Common myeloid progenitor, CD34-positive (primary cell): ENCODE measurements around the gene ENDOU.

Experiments
- CTCF ChIA-PET: fragments of 350-600 bp; sonication (Branson Sonifier 250); formaldehyde crosslinking; loops from one replicate; lab custom pipeline; 2021; ENCODE audit warnings: antibody characterized with exemption; lab: Charles Lee
- POLR2A ChIA-PET: fragments of 350-600 bp; sonication (Branson Sonifier 250); formaldehyde crosslinking; loops from one replicate; lab custom pipeline; 2021; ENCODE audit warnings: antibody characterized with exemption; lab: Charles Lee
- DNase-seq, 3 donors: peaks; one replicate each; pipeline versions ENCODE4 v3.0.0 to v3.0.0-alpha.2; 2013
- H3K27ac ChIP-seq, 2 experiments: 1 replicate in 1 of 2; 2 replicates in 1 of 2; pipeline ENCODE4 v1.7.0; 2013; ENCODE audit warnings: inconsistent platforms in 2 of 2, low read length in 2 of 2, mild to moderate bottlenecking in 2 of 2, low read depth in 1 of 2, moderate library complexity in 1 of 2; ENCODE audit not compliant: severe bottlenecking in 2 of 2, insufficient read depth in 1 of 2, poor library complexity in 1 of 2
- H3K27me3 ChIP-seq, 5 experiments: replicated peaks in 2 of 5; 1 replicate in 3 of 5; 2 replicates in 2 of 5; pipeline versions ENCODE4 v1.6.1 to v1.7.0; 2013; ENCODE audit warnings: low read length in 4 of 5, mild to moderate bottlenecking in 2 of 5, moderate library complexity in 2 of 5, inconsistent platforms in 1 of 5; ENCODE audit not compliant: insufficient read depth in 5 of 5, control insufficient read depth in 4 of 5
- H3K36me3 ChIP-seq, 4 experiments: 1 replicate in 2 of 4; 2 replicates in 2 of 4; pipeline versions ENCODE4 v1.6.1 to v1.7.0; 2013; ENCODE audit warnings: low read length in 3 of 4, control low read depth in 1 of 4, mild to moderate bottlenecking in 1 of 4; ENCODE audit not compliant: control insufficient read depth in 4 of 4, insufficient read depth in 4 of 4
- H3K4me1 ChIP-seq, 4 experiments: 1 replicate in 3 of 4; 2 replicates in 1 of 4; pipeline versions ENCODE4 v1.6.1 to v1.7.1; 2013; ENCODE audit warnings: low read length in 3 of 4, mild to moderate bottlenecking in 3 of 4, control low read depth in 1 of 4, inconsistent platforms in 1 of 4, moderate library complexity in 1 of 4; ENCODE audit not compliant: control insufficient read depth in 4 of 4, insufficient read depth in 4 of 4; ENCODE audit errors: control extremely low read depth in 1 of 4
- H3K4me3 ChIP-seq, 7 experiments: 1 replicate in 4 of 7; 2 replicates in 3 of 7; pipeline versions ENCODE4 v1.5.1 to v1.7.0; 2013; ENCODE audit warnings: mild to moderate bottlenecking in 7 of 7, low read length in 6 of 7, moderate library complexity in 6 of 7, inconsistent platforms in 2 of 7, low read depth in 2 of 7, control low read depth in 1 of 7; ENCODE audit not compliant: insufficient read depth in 4 of 7, control insufficient read depth in 1 of 7; ENCODE audit errors: extremely low read depth in 1 of 7
- H3K9me3 ChIP-seq, 5 experiments: 1 replicate in 4 of 5; 2 replicates in 1 of 5; pipeline versions ENCODE4 v1.6.1 to v1.7.1; 2013; ENCODE audit warnings: low read length in 4 of 5, mild to moderate bottlenecking in 2 of 5, inconsistent platforms in 1 of 5, low read depth in 1 of 5, moderate library complexity in 1 of 5; ENCODE audit not compliant: control insufficient read depth in 4 of 5, insufficient read depth in 2 of 5; ENCODE audit errors: control extremely low read depth in 1 of 5
- WGBS: methylation state at CpG from one replicate; pipeline ENCODE4 v1.1.5; 2013; ENCODE audit not compliant: insufficient coverage; 5-methylcytosine and 5-hydroxymethylcytosine counted together

Gene ENDOU

DNA sequence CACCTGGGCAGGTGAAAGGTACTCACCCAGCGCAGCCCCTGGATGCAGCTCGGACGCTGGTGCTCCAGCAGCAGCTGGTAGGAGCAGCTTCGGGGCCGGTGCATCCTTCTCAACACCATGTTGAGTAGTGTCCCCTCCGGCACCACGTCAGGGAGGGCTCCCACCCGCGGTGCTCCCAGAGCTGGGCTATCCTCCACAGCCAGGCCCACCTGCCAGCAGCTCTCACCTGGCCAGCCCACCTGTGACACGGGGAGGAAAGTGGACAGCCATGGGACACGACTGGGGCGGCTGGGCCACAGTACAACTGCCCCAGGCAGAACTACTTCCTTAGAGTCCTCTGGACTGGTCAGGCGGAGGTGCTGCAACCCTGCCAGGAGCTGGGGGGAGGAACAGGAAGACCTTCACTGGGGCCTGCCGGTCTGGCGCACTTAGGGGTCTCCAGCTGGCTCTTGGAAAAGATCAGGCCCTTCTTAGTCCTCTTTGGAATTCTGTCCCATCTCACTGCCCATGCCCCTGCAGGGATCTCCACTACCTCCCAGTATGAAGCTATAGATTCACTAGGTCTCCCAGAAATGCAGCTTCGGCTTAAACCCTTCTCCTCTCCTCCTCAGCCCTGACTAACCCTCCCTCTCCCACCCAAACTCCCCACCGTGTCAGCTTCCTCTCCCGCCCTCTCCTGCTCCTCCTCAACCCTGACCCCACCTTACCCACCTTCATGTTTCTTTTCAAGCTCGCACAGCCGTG is 32.7 kb upstream of the ENDOU start:
- peak in 2 of 3 donors; percentile 48 to 58 for DNase-seq
- 17% methylated on average over 17 of the region's 20 CpGs for WGBS
- H3K4me1 ChIP-seq: peaks cover 0 to 52% (median 37%) of the 10 kb centered on the region in 4 experiments
- H3K36me3 ChIP-seq: peaks cover 0 to 9% (median 0%) of the 10 kb centered on the region in 4 experiments
- H3K27me3 ChIP-seq: no peaks in the 10 kb centered on the region
- POLR2A ChIA-PET: interaction anchor here (0.6 to 1.8 kb wide), 6 partner anchors 9 to 455 kb away, joined by 3 to 6 read pairs (median 4); partner anchors contain the start of gene SLC48A1
- peak overlapping the region in 1 of 2 experiments; percentile 84 for H3K27ac ChIP-seq
- H3K4me3 ChIP-seq: peak overlapping the region; percentile 25 to 90 (median 69)
- CTCF ChIA-PET: interaction anchor here (0.8 to 35.4 kb wide), 15 partner anchors 14 to 106 kb away, joined by 3 to 1109 read pairs (median 6); partner anchors contain the start of gene SLC48A1
- no peaks in the 10 kb centered on the region for H3K9me3 ChIP-seq

DNA sequence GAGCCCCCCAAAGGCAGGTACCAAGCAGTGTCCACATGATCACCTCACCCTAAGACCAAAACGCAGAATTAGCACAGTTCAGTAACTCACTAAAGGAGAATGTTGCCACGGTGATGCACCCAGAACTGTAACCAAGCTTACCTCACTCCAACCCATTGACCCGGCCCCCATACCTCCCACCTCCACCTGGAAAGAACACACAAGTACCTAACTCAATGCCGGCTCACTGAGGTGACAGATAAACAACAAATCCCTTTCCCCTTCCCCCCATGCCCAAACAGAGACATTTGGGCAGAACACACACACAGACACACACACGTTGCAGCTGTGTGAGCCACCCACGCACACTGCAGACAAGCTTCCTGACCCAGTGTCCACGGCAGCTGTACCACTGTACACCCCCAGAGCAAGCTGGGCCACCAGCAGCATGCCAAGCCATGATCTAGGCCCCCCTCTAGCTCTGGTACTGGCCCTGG is 32.1 kb upstream of the ENDOU start:
- no peaks in the 10 kb centered on the region for H3K27me3 ChIP-seq
- peak overlapping the region in 5 of 7 experiments; percentile 52 to 90 (median 77) for H3K4me3 ChIP-seq
- DNase-seq: no peak
- H3K36me3 ChIP-seq: peaks cover 0 to 9% (median 0%) of the 10 kb centered on the region in 4 experiments
- WGBS: 38% methylated on average over 5 of the region's 7 CpGs
- ChIA-PET POLR2A (interaction anchor here (0.6 to 1.8 kb wide), 3 partner anchors 18 to 455 kb away, joined by 3 to 6 read pairs (median 4); no protein-coding TSS in a partner anchor), CTCF (interaction anchor here (0.8 to 35.4 kb wide), 10 partner anchors 13 to 83 kb away, joined by 3 to 1109 read pairs (median 9); partner anchors contain the start of gene SLC48A1)
- H3K4me1 ChIP-seq: peaks cover 0 to 52% (median 37%) of the 10 kb centered on the region in 4 experiments
- H3K9me3 ChIP-seq: no peaks in the 10 kb centered on the region
- H3K27ac ChIP-seq: no peak overlapping the region

DNA sequence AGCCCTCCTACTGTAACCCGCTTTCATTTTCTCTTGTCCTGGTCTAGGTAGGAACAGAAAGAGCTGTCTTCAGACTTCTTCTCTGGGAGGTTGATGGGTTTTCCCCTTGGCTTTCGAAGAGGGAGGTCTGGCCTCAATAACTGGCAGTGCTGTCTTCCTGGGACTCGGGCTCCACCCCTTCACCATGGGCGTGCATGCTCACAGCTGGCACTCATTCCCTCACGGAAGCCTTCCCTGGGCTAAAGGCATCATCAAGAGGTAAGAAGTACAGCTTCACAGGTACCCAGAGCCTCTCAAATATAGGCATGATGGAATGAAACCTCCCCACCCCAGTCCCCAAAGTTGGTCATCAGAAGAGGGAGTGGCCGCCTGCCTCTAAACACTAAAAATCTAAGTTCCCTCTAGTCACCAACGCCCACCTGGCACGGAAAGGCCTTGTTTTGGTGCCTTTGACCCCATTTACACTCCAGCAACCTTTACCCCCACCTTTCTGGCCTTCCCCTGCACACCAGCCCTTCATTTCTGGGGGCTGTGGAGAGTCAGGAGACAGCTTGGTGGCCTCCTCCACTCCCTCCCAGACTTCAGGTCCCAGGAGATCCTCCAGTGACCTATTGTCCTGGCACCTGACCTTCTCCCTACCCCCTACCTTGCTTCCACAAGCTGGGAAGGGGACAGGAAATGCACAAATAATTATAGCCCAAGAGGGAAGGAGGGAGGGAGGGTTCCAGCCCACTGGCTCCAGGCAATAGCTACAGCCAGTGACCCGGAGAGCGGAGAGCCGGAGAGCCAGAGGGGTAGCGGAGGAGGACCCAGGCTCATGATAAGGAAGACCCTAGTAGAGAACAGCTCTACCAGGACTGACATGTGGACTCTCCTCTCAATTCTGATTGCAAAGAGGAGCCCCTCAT is 30.6 kb upstream of the ENDOU start:
- no peak for DNase-seq

DNA sequence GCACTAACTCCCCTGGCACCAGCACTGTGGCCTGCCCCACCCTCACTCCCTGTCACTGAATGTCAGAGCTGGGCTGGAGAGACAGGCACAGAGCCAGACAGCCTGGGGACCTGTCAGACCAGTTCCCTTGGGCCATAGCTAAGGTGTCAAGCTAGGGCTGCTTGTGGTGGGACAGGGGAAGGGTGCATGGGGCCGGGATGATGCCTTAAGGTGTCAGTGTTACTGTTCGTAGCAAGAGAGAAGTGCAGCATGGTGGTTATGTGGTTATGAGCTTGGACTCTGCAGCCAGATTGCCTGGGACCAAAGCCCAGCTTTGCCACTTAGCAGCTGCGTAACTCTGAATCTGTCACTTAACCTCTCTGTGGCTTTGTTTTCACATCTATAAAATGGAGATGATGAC is 29.6 kb upstream of the ENDOU start:
- DNase-seq: no peak
- Histone ChIP-seq H3K4me3 (no peak overlapping the region), H3K27me3 (no peaks in the 10 kb centered on the region), H3K36me3 (peaks cover 0 to 26% (median 0%) of the 10 kb centered on the region in 4 experiments), H3K9me3 (no peaks in the 10 kb centered on the region), H3K4me1 (peaks cover 0 to 45% (median 36%) of the 10 kb centered on the region in 4 experiments), H3K27ac (no peak overlapping the region)
- POLR2A ChIA-PET: no interaction called here
- WGBS: no CpG with 5 or more reads among the region's 3 CpGs
- CTCF ChIA-PET: interaction anchor here (4.7 to 35.4 kb wide), 4 partner anchors 11 to 84 kb away, joined by 17 to 1109 read pairs (median 232); partner anchors contain the start of gene SLC48A1

More for the DNA sequence above, 30.6 kb upstream of the ENDOU start:
- CTCF ChIA-PET: interaction anchor here (0.6 to 35.4 kb wide), 8 partner anchors 12 to 246 kb away, joined by 3 to 1109 read pairs (median 10); partner anchors contain the start of gene SLC48A1
- Histone ChIP-seq H3K9me3 (no peaks in the 10 kb centered on the region), H3K4me1 (peaks cover 0 to 52% (median 37%) of the 10 kb centered on the region in 4 experiments), H3K36me3 (peaks cover 0 to 16% (median 0%) of the 10 kb centered on the region in 4 experiments), H3K27me3 (no peaks in the 10 kb centered on the region), H3K4me3 (no peak overlapping the region), H3K27ac (no peak overlapping the region)
- POLR2A ChIA-PET: interaction anchor here (0.7 to 1.4 kb wide), 2 partner anchors 14 to 52 kb away, joined by 3 read pairs; no protein-coding TSS in a partner anchor
- 96% methylated on average over 10 of the region's 12 CpGs for WGBS

DNA sequence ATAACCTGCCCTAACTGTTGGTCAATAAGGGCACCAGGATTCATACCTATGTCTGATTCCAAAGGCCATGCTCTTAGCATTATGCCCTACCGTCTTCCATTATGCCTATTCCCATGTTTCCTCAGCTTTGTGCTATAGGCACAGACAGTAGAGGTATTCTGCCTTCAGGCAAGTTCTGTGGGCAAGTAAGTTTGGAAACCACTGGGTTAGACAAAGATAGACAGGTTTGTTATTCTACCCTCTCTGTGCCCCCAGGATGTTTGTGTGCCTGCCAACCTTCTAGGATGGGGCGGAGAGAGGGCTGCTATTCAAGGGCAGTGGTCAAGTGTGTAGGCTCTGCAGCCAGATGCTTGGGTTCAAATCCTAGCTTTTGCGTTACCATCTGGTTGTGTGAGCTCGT is 28.8 kb upstream of the ENDOU start:
- ChIA-PET POLR2A (no interaction called here), CTCF (interaction anchor here (4.7 to 35.4 kb wide), 4 partner anchors 10 to 84 kb away, joined by 17 to 1109 read pairs (median 232); partner anchors contain the start of gene SLC48A1)
- peaks cover 0 to 37% (median 29%) of the 10 kb centered on the region in 4 experiments for H3K4me1 ChIP-seq
- 100% methylated on average over 4 of the region's 4 CpGs for WGBS
- H3K27ac ChIP-seq: no peak overlapping the region
- H3K27me3 ChIP-seq: no peaks in the 10 kb centered on the region
- peaks cover 0 to 33% (median 2%) of the 10 kb centered on the region in 4 experiments for H3K36me3 ChIP-seq
- no peak for DNase-seq
- H3K9me3 ChIP-seq: no peaks in the 10 kb centered on the region
- H3K4me3 ChIP-seq: no peak overlapping the region
